AG09319 (cell line): ENCODE measurements around the gene SRPK3.

ENCODE experiments used
- DNase-seq: peaks from one replicate; pipeline ENCODE4 v3.0.0-alpha.2; 2010; ENCODE audit warnings: low read depth; ENCODE audit errors: extremely low read depth
- TF ChIP-seq, protein P1 (sequence below): IDR thresholded peaks from 2 replicates; pipeline ENCODE4 v1.5.1; 2011; ENCODE audit warnings: low read depth, mild to moderate bottlenecking, inconsistent platforms, low read length, moderate library complexity

The SRPK3 gene, protein sequence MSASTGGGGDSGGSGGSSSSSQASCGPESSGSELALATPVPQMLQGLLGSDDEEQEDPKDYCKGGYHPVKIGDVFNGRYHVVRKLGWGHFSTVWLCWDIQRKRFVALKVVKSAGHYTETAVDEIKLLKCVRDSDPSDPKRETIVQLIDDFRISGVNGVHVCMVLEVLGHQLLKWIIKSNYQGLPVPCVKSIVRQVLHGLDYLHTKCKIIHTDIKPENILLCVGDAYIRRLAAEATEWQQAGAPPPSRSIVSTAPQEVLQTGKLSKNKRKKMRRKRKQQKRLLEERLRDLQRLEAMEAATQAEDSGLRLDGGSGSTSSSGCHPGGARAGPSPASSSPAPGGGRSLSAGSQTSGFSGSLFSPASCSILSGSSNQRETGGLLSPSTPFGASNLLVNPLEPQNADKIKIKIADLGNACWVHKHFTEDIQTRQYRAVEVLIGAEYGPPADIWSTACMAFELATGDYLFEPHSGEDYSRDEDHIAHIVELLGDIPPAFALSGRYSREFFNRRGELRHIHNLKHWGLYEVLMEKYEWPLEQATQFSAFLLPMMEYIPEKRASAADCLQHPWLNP

DNA sequence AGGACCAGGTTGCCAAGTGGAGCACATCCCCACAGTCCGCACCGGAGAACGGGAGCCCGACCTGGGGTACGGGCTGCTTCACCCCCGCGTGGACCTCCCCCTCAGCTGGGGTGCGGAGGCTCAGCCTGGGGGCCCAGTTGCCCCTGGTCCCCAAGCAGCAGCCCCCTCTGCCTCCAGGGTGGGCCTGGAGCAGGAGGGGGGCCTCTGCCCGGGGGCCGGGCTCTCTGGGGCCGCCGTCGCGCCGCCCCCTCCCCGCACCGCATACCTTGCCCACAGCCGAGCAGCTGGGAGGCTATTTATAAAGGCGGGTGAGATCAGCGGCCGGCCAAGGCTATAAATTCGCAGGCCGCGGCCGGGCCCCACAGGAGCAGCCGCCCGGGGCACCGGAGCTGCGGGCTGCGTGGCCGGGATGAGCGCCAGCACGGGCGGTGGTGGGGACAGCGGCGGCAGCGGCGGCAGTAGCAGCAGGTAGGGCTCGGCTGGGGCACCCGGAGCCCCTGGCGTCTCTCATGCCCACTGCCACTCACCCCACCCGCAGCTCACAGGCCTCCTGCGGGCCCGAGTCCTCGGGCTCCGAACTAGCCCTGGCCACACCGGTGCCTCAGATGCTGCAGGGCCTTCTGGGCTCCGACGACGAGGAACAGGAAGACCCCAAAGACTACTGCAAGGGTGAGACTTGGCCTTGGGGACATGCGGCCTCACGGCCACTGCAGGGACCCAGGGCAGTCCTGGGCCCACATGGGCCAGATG lies at the start of gene SRPK3:
SRPK3 (plus strand) TSS at position 364 of the 750 bp plus-strand sequence; CDS start at position 410, 46 bp downstream.
- TF ChIP-seq, protein P1, sequence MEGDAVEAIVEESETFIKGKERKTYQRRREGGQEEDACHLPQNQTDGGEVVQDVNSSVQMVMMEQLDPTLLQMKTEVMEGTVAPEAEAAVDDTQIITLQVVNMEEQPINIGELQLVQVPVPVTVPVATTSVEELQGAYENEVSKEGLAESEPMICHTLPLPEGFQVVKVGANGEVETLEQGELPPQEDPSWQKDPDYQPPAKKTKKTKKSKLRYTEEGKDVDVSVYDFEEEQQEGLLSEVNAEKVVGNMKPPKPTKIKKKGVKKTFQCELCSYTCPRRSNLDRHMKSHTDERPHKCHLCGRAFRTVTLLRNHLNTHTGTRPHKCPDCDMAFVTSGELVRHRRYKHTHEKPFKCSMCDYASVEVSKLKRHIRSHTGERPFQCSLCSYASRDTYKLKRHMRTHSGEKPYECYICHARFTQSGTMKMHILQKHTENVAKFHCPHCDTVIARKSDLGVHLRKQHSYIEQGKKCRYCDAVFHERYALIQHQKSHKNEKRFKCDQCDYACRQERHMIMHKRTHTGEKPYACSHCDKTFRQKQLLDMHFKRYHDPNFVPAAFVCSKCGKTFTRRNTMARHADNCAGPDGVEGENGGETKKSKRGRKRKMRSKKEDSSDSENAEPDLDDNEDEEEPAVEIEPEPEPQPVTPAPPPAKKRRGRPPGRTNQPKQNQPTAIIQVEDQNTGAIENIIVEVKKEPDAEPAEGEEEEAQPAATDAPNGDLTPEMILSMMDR = no peak
- DNase-seq = no peak

DNA sequence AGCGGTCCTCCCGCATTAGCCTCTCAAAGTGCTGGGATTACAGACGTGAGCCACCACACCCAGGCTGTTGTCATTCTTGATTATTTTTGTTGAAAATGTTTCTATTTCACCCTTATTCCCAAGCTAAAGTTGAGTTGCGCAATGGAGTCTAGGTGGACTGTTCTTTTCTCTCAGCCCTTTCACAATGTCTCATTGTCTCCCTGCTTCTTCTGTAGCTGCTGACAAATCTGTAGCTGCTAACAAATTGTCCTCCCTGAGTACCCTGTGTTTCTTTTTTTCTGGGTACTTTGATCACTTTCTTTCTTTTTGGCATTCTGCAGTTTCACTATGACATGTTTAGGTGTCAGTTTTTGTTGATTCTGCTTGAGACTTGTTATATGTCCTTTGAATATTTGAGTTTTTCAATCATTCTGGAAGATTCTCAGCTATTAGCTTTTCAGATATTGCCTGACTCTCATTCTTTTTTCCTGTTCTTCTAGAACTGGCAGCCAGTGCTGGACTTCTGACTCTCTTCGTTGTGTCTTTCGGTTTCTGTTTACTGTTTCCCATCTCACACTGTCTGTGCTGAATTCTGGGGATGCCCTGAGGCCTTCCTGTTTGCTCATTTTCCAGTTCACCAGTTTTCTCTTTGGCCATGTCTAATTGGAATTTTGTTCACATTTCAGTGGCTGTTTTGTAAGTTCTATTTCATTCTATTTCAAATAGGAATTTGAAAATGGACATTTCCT lies 49.6 kb upstream of the SRPK3 start:
- DNase-seq = no peak
- TF ChIP-seq, protein P1 = no peak

DNA sequence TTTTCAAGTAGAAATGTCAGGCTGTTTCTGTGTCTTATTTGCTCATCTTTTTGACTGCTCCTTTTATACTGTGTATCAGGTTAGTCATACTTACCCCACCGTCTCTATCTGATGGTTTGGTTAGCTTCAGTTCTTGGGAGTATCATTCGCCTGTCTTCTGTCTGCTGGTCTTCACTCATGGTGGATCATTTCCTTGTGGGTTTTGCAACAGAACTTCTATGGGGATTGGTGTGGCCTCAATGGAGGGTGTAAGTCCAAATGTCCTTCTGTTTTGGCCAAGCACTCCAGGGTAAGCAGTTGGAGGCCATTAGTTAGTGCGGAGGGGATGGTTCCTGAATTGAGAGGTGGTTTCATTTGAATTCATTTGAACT lies 49.0 kb upstream of the SRPK3 start:
- no peak for DNase-seq
- TF ChIP-seq, protein P1 = no peak

DNA sequence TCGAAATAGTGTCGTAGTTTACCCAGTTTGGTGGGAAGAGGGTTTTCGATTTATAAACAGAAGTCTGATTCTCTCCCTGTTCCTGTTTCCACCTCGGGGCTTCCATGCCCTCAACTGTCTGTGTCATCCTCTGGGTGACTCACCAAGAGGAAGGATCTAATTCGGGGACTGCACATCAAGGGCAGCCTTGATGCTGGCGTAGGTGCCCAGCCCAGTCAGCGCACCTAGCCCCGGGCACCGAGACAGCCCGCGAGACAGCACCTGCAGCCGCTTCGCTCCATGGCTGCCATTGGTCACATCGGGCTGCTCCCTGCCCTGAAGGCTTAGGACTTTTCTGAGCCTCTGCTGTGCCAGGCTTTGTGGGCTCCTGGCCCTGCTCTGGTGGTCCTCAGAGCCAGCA lies 48.4 kb upstream of the SRPK3 start:
- TF ChIP-seq, protein P1 = no peak
- no peak for DNase-seq

DNA sequence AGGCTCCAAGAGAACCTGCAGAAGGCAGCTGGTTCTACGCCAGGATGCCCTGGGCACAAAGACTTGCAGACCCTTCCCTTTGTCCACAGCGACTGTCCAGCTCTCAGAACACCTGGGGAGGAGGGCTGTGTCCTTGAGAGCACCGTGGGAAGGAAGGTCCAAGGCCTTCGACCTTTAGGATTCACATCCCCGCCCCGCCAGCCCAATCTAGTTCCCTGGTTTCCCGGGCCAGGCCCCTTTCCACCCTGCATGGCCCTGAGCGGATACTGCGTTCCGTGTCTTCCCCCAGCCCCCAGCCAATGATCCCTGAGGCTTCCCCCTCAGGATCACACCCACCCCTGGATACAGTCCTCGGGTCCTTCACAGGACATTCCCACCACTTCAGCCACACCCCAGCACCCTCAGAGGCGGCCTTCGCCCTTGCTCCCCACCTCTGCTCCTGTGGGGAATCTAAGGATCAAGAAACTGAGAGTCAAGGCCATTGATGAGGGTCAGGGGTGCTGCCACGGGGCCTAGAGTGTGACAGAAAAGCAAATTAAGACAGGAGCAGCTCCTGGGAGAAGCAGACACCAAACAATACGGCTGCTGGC lies 47.1 kb upstream of the SRPK3 start:
- TF ChIP-seq, protein P1 = no peak
- no peak for DNase-seq

DNA sequence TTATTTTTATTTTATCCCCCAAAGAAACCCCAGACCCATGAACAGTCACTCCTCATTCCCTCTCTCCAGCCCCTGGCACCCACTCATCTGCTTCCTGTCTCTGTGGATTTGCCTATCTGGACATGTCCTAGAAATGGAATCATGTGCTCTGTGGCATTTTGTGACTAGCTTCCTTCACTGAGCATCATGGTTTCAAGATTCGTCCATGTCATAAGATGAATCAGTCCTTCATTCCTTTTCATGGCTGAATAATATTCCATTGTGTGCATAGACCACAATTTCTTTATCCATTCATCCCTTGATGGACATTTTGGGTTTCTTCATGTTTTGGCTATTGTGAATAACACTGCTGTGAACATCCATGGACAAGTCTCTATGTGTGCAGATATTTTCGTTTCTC lies 46.0 kb upstream of the SRPK3 start:
- TF ChIP-seq, protein P1 = no peak
- no peak for DNase-seq
